Frontal cortex (tissue), 4 donors: Measurements from ENCODE around the gene RNF220. TPM values are rescaled to one million over a fixed set of nuclear protein-coding genes. Genes with fewer than 3 reads are reported as not detected.

Source experiments
- DNase-seq, 2 donors: peaks; one replicate each; pipeline ENCODE4 v3.0.0; 2012; ENCODE audit warnings: low spot score in 2 of 2
- FAIRE-seq: peaks from 2 replicates; lab custom pipeline; 2012; peaks lifted over from hg19 to GRCh38; lab: Jason Lieb, UNC
- total RNA-seq: library from RNA; depleted of rRNA; stranded (reverse); fragments of >200 nt; gene quantifications from one replicate; pipeline ENCODE4 v1.2.3, GENCODE V29; 2014
- donor health status: control.
- donor health status: control.
- donor health status: control.

The RNF220 gene
- total RNA-seq, 1 donor from 2014 or later: 48.1 TPM

GRCh38 chr1:44596511-44596910 is 191.5 kb downstream of the RNF220 start:
- FAIRE-seq: no peak
- no peak for DNase-seq

- DNase-seq (no peak), FAIRE-seq (no peak)
Measured at GRCh38 chr1:44598167-44598566, 193.1 kb downstream of the RNF220 start.

DNA sequence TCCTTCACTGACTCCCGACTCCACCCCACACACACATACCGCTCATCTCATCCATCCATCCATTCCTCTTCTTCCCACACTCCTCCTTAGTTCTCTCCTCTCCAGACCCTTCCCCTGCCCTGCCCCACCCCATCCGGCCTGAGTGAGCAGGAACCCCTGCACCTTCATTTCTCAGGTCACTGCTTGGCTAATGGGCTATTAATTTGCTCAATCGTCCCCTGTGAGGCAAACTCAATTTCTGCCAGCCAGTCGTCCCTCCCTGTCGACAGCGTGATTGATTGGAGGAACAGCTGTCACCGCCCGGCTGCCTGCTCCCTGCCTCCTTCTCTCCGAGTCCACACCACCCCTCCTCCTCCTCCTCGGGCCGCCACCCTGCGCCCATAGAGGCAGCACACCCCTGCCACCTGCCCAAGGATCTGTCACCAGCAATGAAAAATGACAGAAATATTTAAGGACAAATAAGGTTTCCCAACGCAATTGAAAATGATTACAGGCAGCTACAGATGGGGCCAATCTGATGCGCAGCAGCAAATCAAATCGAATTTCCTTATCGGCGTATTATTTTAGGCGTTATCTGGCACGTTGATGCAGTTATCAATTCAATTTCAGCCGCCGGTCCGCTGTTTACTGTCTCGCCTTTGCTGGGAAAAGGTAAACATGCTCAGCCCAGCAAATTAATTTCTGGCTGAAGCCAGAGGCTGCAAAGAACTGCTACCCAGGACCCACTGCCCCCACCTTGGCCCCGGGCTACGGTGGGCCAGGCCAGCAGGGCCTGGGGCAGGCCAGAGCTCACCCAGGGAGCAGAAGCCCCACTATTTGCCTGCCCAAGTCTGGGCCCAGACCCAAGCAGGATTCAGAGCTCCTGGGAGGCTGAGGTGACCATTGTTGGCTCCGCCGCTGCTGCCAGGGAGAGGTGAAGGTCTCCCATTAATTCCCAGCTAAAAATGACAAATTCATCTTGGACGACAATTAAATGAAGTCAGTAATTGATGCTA is 197.9 kb downstream of the RNF220 start:
- FAIRE-seq (no peak), DNase-seq (no peak)

- no peak for FAIRE-seq
- DNase-seq: no peak
Measured at GRCh38 chr1:44603718-44604117, 198.7 kb downstream of the RNF220 start.

DNA sequence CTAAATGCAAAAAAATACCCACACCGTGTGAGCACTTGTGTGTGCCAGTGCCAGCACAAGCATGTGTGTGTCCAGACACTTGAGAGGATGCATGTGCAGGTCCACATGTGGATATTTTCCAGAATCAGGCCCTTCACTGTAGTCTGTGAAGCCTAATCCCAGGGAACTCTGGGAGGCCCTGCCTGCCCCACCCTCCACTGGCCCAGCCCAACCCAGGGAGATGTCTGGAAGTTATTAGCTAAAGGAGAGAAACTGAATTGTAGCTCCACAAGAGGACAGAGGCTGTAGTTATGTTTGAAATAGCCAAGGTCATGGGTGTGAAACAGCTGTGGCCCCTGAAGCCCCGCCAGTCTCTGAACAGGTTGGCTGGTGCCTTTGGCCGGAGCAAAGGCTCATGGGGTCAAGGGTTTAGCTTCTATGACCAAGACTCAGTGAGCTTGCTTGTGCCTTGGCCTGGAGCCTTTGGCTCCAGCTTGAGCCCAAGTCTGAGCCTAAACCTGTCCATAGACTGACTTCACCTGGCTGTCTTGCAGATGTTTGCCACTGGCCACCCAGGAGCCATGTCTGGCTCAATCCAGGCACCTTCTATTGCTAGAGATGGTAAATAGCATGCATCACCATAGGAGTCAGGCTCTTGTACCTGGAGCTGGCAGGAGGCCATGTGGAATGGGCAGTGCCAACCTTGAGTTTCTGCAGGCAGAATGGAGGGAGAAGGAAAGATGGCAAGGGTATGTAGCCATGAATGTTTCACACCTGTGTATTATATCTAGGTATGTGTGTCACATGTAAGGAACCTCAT is 199.3 kb downstream of the RNF220 start:
- FAIRE-seq (no peak), DNase-seq (no peak)

DNA sequence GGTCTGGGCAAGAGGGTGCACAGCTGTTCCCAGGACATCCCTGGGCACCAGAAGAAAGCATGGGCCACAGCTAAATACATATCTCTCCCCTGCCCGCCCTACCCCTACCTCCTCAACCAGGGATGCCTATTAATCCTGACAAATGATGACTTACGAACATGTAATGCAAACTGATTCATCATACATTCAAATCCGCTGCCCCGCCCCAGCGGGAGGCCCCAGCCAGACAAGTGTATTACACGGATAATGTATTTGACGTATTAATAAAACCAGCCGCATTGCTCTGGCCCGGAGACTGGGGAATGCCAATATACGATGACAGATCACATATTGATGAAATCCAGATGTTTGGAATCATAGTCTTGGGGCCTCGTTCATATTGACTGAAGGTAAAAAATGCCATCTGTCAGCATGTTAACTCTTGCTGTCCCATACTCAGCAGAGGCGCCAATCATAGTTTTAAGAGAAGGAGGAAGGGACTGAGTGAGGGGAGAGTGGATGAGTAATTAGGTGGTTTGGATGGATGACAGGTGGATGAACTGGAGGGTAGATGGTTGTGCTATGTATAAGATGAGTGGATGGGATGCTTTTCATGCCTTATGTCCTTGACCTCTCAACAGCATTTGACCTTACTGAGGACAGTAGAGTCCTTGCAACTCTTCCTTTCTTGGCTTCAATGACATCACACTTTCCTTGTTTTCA is 201.0 kb downstream of the RNF220 start:
- DNase-seq (no peak), FAIRE-seq (no peak)

- DNase-seq: no peak
- FAIRE-seq: no peak
Measured at GRCh38 chr1:44606701-44607281, 201.7 kb downstream of the RNF220 start.

DNA sequence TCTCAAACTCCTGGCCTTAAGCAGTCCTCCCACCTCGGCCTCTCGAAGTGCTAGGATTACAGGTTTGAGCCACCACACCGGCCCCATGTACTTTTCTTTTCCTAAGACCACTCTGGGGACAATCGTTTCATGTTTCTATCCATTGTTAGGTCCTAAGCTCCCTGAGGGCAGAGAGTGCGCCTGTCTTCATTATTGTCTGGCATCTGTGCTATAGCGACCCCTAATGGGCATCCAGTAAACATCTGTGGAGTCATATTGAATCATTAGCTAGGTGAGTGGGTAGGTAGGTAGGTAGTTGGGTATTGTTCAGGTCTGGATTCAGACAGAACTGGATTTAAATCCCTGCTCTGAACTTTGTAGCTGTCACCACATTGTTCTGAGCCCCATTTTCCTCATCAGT is 203.1 kb downstream of the RNF220 start:
- FAIRE-seq (no peak), DNase-seq (no peak)

DNA sequence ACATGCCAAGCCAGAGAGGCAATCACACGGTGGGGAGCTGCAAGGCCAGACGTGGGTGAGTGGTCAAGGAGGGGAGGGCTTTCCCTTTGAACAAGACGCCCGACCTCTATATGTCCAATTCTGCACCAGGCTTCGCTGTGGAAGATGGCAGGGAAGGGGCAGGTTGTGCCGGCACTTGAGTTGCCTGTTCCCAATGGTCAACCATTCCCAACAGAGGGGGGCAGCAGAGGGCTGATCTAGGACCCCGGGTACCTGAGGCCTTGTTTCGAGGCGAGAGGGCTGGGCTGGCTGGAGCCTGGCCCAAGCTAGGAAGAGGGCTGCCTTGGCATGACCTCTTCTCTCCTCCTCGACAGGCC is 204.3 kb downstream of the RNF220 start:
- FAIRE-seq: no peak
- DNase-seq: no peak

DNA sequence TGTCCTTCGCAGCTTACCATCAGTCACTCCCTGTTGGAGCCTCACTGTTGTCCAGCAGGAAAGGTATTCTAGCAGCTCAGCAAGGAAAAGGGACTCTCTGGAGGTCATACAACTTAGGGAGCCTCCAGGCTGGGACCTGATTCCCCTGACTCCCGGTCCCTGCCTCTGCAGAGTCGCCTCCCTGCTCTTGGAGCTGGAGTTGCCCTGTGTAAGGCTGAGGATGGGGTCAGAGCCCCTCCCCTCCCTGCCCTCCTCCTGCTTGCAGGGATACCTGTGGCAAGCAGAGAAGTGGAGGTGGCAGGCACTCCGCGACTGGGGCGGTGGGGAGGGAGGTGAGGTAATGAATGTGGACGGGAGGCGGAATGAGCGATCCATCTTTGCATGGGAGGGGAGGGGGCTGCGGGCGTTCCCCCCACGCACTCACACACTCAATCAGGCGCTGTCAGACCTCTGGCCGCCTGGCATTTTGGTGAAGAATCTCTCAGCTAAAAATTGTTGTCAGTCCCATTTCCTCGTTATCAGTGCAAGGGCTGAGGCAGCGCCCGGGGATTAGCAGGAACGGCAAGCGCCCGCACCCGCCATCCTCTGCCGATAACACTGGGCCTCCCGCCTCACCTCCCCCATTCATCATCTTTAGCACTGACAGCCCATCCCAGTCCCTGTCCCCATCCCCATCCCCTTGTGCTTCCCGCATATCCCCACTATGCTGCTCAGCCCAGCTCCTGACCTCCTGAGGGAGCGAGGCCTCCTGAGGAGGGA is 204.9 kb downstream of the RNF220 start:
- FAIRE-seq: no peak

DNA sequence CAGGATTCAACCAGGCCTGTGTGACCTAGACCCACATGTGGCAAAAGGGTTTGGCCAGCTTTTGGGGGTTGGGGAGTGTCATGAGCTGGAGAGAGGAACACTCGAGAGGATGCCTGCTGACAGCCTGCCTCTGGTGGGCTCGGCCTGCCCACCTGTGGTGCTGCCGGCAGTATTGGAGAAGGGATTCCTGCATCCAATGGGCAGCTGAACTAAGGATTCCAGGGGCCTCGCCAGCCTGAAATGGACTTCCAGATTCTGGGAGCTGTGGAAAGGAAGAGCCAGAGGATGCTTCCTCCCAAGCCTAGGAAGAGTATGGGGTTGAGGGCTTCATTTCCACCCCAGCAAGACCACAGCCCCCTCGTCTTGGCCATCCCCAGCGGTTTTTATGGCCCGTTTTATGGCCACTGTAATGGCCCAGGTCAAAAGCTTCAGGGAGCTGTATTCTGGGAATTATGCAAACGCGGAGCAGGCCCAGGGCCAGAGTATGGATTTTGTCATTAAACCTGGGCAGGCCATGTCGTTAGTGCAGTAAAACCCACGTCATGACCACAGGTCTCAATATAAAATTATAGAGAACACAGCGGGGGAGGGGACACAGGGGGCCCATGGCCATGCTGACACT is 205.6 kb downstream of the RNF220 start:
- no peak for FAIRE-seq
- no peak for DNase-seq

More for the DNA sequence above, 204.9 kb downstream of the RNF220 start:
- no peak for DNase-seq

- FAIRE-seq: no peak
- no peak for DNase-seq
Measured at GRCh38 chr1:44611419-44611818, 206.4 kb downstream of the RNF220 start.

GRCh38 chr1:44611866-44612265 is 206.8 kb downstream of the RNF220 start:
- no peak for FAIRE-seq
- no peak for DNase-seq

DNA sequence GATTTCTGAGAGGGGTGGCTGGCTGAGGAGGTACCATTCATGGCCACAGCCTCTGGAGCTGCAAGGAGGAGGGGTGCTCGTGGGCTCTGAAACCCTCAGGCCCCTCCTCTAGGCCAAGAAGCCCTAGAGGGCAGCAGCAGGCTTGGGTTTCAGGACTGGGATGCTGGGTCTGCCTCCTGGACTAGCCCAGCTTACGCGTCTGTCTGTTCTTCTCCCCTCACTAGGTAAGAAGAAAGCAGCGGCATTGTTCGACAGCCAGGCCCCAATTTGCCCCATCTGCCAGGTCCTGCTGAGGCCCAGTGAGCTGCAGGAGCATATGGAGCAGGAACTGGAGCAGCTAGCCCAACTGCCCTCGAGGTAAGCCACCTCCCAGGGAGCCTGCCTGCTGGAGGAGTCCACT is 208.9 kb downstream of the RNF220 start:
- no peak for FAIRE-seq

DNA sequence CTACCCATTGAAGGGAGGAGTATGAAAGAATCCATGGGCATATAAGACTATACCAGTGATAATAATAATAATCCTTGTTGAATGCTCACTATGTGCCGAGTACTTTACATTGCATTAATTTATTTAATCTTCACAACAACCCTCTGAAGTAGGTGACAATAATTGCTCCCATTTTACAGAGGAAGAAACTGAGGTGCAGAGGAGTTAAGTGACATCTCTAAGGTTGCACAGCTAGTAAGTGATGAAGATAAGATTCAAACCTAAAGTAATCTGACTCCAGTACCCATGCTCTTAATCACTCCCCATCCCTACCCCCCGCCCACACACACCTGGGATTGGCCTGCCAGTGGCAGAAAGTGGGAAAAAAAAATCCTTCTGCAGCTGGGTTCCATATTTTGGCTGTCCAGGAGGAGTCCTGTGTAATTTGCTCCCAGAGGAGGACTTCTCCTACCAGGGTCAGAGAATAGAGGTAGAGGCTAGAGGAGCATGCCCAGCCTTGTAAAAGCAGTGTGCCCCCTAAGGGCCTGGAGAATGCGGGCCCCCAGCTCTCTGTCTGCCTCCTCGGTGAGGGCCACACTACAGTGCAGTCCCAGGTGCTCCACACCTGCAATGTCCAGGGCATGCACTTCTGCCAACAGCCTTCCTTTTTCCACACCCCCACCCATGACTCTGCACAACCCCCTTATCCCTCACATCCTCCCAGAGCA is 211.4 kb downstream of the RNF220 start:
- FAIRE-seq (no peak), DNase-seq (no peak)

More for the DNA sequence above, 208.9 kb downstream of the RNF220 start:
- no peak for DNase-seq

GRCh38 chr1:44616991-44617702 is 212.1 kb downstream of the RNF220 start:
- FAIRE-seq (no peak), DNase-seq (peak in 1 of 2 donors; percentile 64)

DNA sequence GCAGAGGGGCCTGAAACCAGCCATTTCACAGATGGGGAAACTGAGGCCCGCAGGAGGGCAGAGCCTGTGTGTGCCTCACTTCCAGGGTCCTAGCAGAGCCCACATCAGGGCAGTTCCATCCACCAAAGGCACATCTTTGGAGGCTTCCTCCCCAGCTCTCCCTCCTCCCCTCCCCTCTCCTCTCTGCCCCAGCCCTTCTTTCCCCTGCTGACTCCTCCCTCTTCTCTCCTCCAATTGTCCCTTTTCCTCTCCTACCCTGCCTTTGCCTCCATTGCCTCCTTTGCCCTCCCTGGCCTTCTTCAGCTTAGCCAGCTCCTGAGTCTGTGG is 212.6 kb downstream of the RNF220 start:
- DNase-seq: no peak
- FAIRE-seq: no peak
